ENCODE results near the gene NOP10.

Gene NOP10

GRCh38 chr15:34337557-34338306 is 5.2 kb downstream of the NOP10 start, which contains the start of gene SLC12A6:
SLC12A6 (minus strand) TSS chr15:34337781; CDS start chr15:34336680, 1,101 bp downstream.
- Histone ChIP-seq H3K9me2 (replicated peaks; ENCODE audit: control insufficient read depth, low read length) (no peaks in the 10 kb centered on the region), H3K4me1 (ENCODE audit: control insufficient read depth, low read length) (peaks cover 63% of the 10 kb centered on the region), H3K27me3 (ENCODE audit: control insufficient read depth, low read length) (no peaks in the 10 kb centered on the region; the same call in 1 of the 2 replicates), H3F3A (ENCODE audit: control insufficient read depth, insufficient read depth) (peaks cover 30% of the 10 kb centered on the region), H4K20me1 (ENCODE audit: control insufficient read depth, insufficient read depth, low read depth, low read length) (no peaks in the 10 kb centered on the region), H3K36me3 (ENCODE audit: control insufficient read depth, low read length) (peaks cover 28% of the 10 kb centered on the region), H3K4me3 (ENCODE audit: low read length) (peak within 1 kb of the TSS; percentile 88), H3K79me2 (ENCODE audit: control insufficient read depth, low read length) (peaks cover 24% of the 10 kb centered on the region), H3K4me2 (ENCODE audit: low read length) (peak within 1 kb of the TSS; percentile 82), H3K9me3 (ENCODE audit: control insufficient read depth, insufficient read depth, low read length) (no peaks in the 10 kb centered on the region), H3K27ac (ENCODE audit: low read depth, low read length) (peak within 1 kb of the TSS; percentile 39)
- TF ChIP-seq CTCF (IDR thresholded peaks at IDR 0.05; ENCODE audit: low read depth, low read length, poor library complexity, severe bottlenecking) (no peak), EZH2phosphoT487 (IDR thresholded peaks at IDR 0.05; ENCODE audit: borderline replicate concordance, low read length) (no peak)

- TF ChIP-seq EZH2phosphoT487 (IDR thresholded peaks at IDR 0.05; ENCODE audit: borderline replicate concordance, low read length) (no peak), CTCF (IDR thresholded peaks at IDR 0.05; ENCODE audit: low read depth, low read length, poor library complexity, severe bottlenecking) (no peak)
- Histone ChIP-seq H3K4me3 (ENCODE audit: low read length) (peak overlapping the region; percentile 88), H3K36me3 (ENCODE audit: control insufficient read depth, low read length) (peaks cover 27% of the 10 kb centered on the region), H4K20me1 (ENCODE audit: control insufficient read depth, insufficient read depth, low read depth, low read length) (no peaks in the 10 kb centered on the region), H3K4me2 (ENCODE audit: low read length) (peak overlapping the region; percentile 82), H3F3A (ENCODE audit: control insufficient read depth, insufficient read depth) (peaks cover 30% of the 10 kb centered on the region), H3K9me3 (ENCODE audit: control insufficient read depth, insufficient read depth, low read length) (no peaks in the 10 kb centered on the region), H3K9me2 (replicated peaks; ENCODE audit: control insufficient read depth, low read length) (no peaks in the 10 kb centered on the region), H3K4me1 (ENCODE audit: control insufficient read depth, low read length) (peaks cover 63% of the 10 kb centered on the region), H3K27me3 (ENCODE audit: control insufficient read depth, low read length) (no peaks in the 10 kb centered on the region; the same call in 1 of the 2 replicates), H3K27ac (ENCODE audit: low read depth, low read length) (peak overlapping the region; percentile 39), H3K79me2 (ENCODE audit: control insufficient read depth, low read length) (peaks cover 18% of the 10 kb centered on the region)
Measured at GRCh38 chr15:34336991-34337556, 5.9 kb downstream of the NOP10 start.

GRCh38 chr15:34336231-34336990 is 6.5 kb downstream of the NOP10 start:
- Histone ChIP-seq H3F3A (ENCODE audit: control insufficient read depth, insufficient read depth) (peaks cover 24% of the 10 kb centered on the region), H3K4me3 (ENCODE audit: low read length) (peak overlapping the region; percentile 88), H4K20me1 (ENCODE audit: control insufficient read depth, insufficient read depth, low read depth, low read length) (no peaks in the 10 kb centered on the region), H3K27ac (ENCODE audit: low read depth, low read length) (no peak overlapping the region), H3K4me2 (ENCODE audit: low read length) (peak overlapping the region; percentile 82), H3K79me2 (ENCODE audit: control insufficient read depth, low read length) (peaks cover 11% of the 10 kb centered on the region), H3K9me2 (replicated peaks; ENCODE audit: control insufficient read depth, low read length) (no peaks in the 10 kb centered on the region), H3K4me1 (ENCODE audit: control insufficient read depth, low read length) (peaks cover 57% of the 10 kb centered on the region), H3K9me3 (ENCODE audit: control insufficient read depth, insufficient read depth, low read length) (no peaks in the 10 kb centered on the region), H3K27me3 (ENCODE audit: control insufficient read depth, low read length) (no peaks in the 10 kb centered on the region; the same call in 1 of the 2 replicates), H3K36me3 (ENCODE audit: control insufficient read depth, low read length) (peaks cover 21% of the 10 kb centered on the region)
- TF ChIP-seq EZH2phosphoT487 (IDR thresholded peaks at IDR 0.05; ENCODE audit: borderline replicate concordance, low read length) (no peak), CTCF (IDR thresholded peaks at IDR 0.05; ENCODE audit: low read depth, low read length, poor library complexity, severe bottlenecking) (no peak)

Data from DOHH2 (cell line).